Activated gamma-delta T cell (primary cell): ENCODE results near the gene TBC1D21.
"Not testable (repeated sequence)": the region's sequence is repeated elsewhere in the genome, so short reads cannot be mapped to it uniquely, and the experiment has no call there.

ENCODE experiments used
- DNase-seq: peaks from one replicate; lab custom pipeline; 2025; lab: John Stamatoyannopoulos, UW

The TBC1D21 gene

GRCh38 chr15:73930371-73930770, 57.0 kb downstream of the TBC1D21 start:
- no peak for DNase-seq

- DNase-seq: no peak
Observed at GRCh38 chr15:73930790-73931281, 57.5 kb downstream of the TBC1D21 start.

GRCh38 chr15:73931441-73931840, 58.1 kb downstream of the TBC1D21 start:
- no peak for DNase-seq

- no peak for DNase-seq
Observed at GRCh38 chr15:73932381-73933191, 59.2 kb downstream of the TBC1D21 start.

- no peak for DNase-seq
Observed at GRCh38 chr15:73934281-73934680, 60.9 kb downstream of the TBC1D21 start.

GRCh38 chr15:73935547-73935946, 62.2 kb downstream of the TBC1D21 start:
- no peak for DNase-seq

- DNase-seq: no peak
Observed at GRCh38 chr15:73936181-73936580, 62.8 kb downstream of the TBC1D21 start.

GRCh38 chr15:73936588-73937290, 63.4 kb downstream of the TBC1D21 start:
- DNase-seq: no peak

GRCh38 chr15:73937296-73937695, 63.9 kb downstream of the TBC1D21 start:
- no peak for DNase-seq

- no peak for DNase-seq
Observed at GRCh38 chr15:73937726-73938125, 64.4 kb downstream of the TBC1D21 start.

GRCh38 chr15:73938516-73938915, 65.2 kb downstream of the TBC1D21 start:
- DNase-seq: not testable (repeated sequence)
